Endodermal cell (in vitro differentiated cells): ENCODE measurements around the gene CLBA1. TPM values are rescaled to one million over a fixed set of nuclear protein-coding genes. Genes with fewer than 3 reads are reported as not detected.

Experiments used
- DNase-seq: peaks from one replicate; pipeline ENCODE4 v3.0.0-alpha.2; 2017
- H3K27ac ChIP-seq: 2 replicates; pipeline ENCODE4 v1.5.1; 2013; ENCODE audit warnings: mild to moderate bottlenecking, low read depth, low read length, moderate library complexity
- H3K27me3 ChIP-seq: 2 replicates; pipeline ENCODE4 v1.6.1; 2013; ENCODE audit warnings: mild to moderate bottlenecking, low read length, moderate library complexity; ENCODE audit not compliant: insufficient read depth, control insufficient read depth, poor library complexity, severe bottlenecking
- H3K36me3 ChIP-seq: 2 replicates; pipeline ENCODE4 v1.7.0; 2013; ENCODE audit warnings: mild to moderate bottlenecking, low read length, moderate library complexity; ENCODE audit not compliant: control insufficient read depth, insufficient read depth
- H3K4me1 ChIP-seq: one replicate; pipeline ENCODE4 v1.7.0; 2013; ENCODE audit warnings: low read length; ENCODE audit not compliant: control insufficient read depth, insufficient read depth
- H3K4me3 ChIP-seq: 2 replicates; pipeline ENCODE4 v1.5.1; 2013; ENCODE audit warnings: mild to moderate bottlenecking, low read length, moderate library complexity
- H3K9ac ChIP-seq: 2 replicates; pipeline ENCODE4 v1.6.1; 2013; ENCODE audit warnings: mild to moderate bottlenecking, low read length, moderate library complexity; ENCODE audit not compliant: poor library complexity, severe bottlenecking; ENCODE audit errors: extremely low read depth
- H3K9me3 ChIP-seq: 2 replicates; pipeline ENCODE4 v1.6.1; 2013; ENCODE audit warnings: mild to moderate bottlenecking, low read length, moderate library complexity; ENCODE audit not compliant: control insufficient read depth
- H3K27ac Mint-ChIP-seq: 2 replicates; pipeline ENCODE4 v1.8.0; 2020; ENCODE audit warnings: mixed read lengths
- H3K27me3 Mint-ChIP-seq: 2 replicates; pipeline ENCODE4 v1.8.0; 2021; ENCODE audit warnings: mild to moderate bottlenecking, mixed read lengths; ENCODE audit not compliant: insufficient read depth
- H3K36me3 Mint-ChIP-seq: 2 replicates; pipeline ENCODE4 v1.8.0; 2020; ENCODE audit warnings: low read depth, mixed read lengths
- H3K4me1 Mint-ChIP-seq: 2 replicates; pipeline ENCODE4 v1.8.0; 2020; ENCODE audit warnings: mixed read lengths
- H3K4me3 Mint-ChIP-seq: 2 replicates; pipeline ENCODE4 v1.8.0; 2020; ENCODE audit warnings: mild to moderate bottlenecking, moderate library complexity, mixed read lengths
- H3K9me3 Mint-ChIP-seq: 2 replicates; pipeline ENCODE4 v1.8.0; 2020; ENCODE audit warnings: mild to moderate bottlenecking, mixed read lengths
- CTCF ChIP-seq: fragments of 200-600 bp; sonication (generic); conservative IDR thresholded peaks from 2 replicates; pipeline ENCODE4 v1.5.0; 2021; ENCODE audit warnings: antibody characterized with exemption, mild to moderate bottlenecking
- WGBS, 2 experiments: methylation state at CpG; one replicate each; pipeline versions ENCODE4 v1.1.5 to v1.1.7; 2013; ENCODE audit warnings: missing lambda C conversion rate in 2 of 2, mixed read lengths in 1 of 2; ENCODE audit not compliant: insufficient coverage in 1 of 2, insufficient read length in 1 of 2; 5-methylcytosine and 5-hydroxymethylcytosine counted together
- total RNA-seq, 2 donors: library from RNA; stranded (reverse); fragmentation: NEBNext Ultra II Directional in 1 of 2; extraction: Animal tissue kit (Norgen Biotek cat#: 25700) in 1 of 2; gene quantifications; 2 replicates in 1 of 2; 3 replicates in 1 of 2; pipeline ENCODE4 v1.2.1, GENCODE V29; 2021

CLBA1 gene
- total RNA-seq, 2 donors from 2014 or later, result 11.2 to 12.5 TPM

DNA sequence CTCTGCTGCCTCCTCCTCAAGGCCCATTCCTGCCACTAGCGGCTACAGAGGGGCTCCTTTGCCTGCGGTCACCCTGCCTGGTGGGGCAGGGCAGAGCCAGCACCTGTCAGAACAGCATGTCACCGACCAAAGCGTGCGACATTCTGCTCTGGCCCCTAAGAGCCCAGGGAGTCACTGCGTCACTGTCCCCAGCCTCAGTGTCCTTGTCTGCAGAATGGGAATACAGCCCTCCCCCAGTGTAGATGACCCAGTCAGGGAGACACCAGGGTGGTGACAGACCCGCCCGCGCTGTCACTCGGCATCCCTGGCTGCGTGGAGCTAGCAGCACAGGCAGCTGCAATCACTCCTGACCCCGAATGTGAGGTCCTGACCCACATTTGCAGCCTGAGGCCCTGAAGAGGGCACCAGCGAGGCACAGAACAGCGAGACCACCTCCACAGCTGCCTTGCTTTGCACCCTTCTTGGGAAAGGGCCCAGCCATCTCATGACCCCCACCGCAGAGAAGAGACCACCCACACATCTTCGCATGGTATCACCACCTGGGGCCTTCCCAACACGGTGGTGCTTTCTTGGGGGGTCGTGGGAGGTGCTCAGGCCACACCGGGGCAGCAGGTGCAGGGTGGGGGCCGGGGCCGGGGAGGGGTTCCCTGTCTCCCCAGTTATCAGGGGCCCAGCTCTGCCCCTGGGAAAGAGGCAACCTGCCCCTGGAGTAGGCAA is 9.9 kb upstream of the CLBA1 start:
- 62 to 70% methylated on average over 12 to 21 of the region's 21 CpGs for WGBS, 2 experiments
- H3K4me1 Mint-ChIP-seq, result peaks cover 3% of the 10 kb centered on the region
- no peaks in the 10 kb centered on the region for H3K36me3 Mint-ChIP-seq
- H3K9me3 Mint-ChIP-seq, result no peaks in the 10 kb centered on the region
- no peak overlapping the region for H3K27ac Mint-ChIP-seq
- no peak overlapping the region for H3K4me3 Mint-ChIP-seq
- no peaks in the 10 kb centered on the region for H3K9me3 ChIP-seq
- H3K4me1 ChIP-seq, result no peaks in the 10 kb centered on the region
- no peak overlapping the region for H3K9ac ChIP-seq
- no peak overlapping the region for H3K4me3 ChIP-seq
- peaks cover 36% of the 10 kb centered on the region for H3K27me3 ChIP-seq
- H3K27ac ChIP-seq, result no peak overlapping the region
- peaks cover 44% of the 10 kb centered on the region for H3K27me3 Mint-ChIP-seq
- H3K36me3 ChIP-seq, result no peaks in the 10 kb centered on the region
- peak; percentile 81 for DNase-seq
- TF ChIP-seq CTCF, result no peak

GRCh38 chr14:104976198-104977007 is 9.2 kb upstream of the CLBA1 start:
- Histone ChIP-seq H3K9me3 (no peaks in the 10 kb centered on the region), H3K36me3 (no peaks in the 10 kb centered on the region), H3K27ac (no peak overlapping the region), H3K9ac (no peak overlapping the region), H3K27me3 (peaks cover 36% of the 10 kb centered on the region), H3K4me1 (no peaks in the 10 kb centered on the region), H3K4me3 (no peak overlapping the region)
- Mint-ChIP-seq H3K27me3 (peaks cover 51% of the 10 kb centered on the region), H3K9me3 (no peaks in the 10 kb centered on the region), H3K27ac (no peak overlapping the region), H3K4me3 (no peak overlapping the region), H3K36me3 (no peaks in the 10 kb centered on the region), H3K4me1 (peaks cover 3% of the 10 kb centered on the region)
- peak; percentile 92 for DNase-seq
- WGBS, 2 experiments, result 61 to 65% methylated on average over 20 to 21 of the region's 21 CpGs
- peak; percentile 96 for TF ChIP-seq CTCF

DNA sequence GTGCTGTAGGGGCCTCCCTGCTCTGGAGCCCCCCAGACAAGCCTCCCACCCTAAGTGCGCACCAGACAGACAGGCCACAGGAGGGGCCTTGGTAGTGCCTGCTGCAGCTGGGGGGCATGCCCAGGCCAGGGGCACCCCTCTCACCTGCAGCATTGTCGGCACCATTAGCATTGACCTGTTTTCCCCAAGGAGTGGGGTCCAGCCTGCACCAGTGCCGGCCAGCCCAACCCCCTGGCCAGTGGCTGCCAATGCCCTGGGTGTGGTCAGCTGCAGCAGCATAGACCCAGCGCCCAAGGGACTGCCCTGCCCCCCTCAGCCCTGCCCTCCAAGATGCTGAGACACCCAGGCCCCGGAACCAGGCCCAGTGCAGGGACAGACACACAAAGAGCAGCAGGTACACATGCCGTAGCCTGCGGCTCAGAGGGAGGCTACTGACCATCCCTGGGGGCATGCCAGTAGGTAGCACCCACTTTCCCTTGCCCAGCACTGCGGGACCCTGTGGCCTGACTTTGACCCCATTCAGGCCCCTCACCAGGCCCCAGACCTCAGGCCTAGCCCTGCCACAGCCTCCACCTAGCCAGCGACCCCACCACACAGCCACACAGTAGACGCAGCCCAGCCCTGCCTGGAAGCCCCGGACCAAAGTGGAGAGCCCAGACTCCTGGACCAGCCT is 8.4 kb upstream of the CLBA1 start:
- H3K27ac ChIP-seq, result no peak overlapping the region
- H3K4me3 ChIP-seq, result peak overlapping the region; percentile 77
- DNase-seq, result no peak
- WGBS, 2 experiments, result 73 to 94% methylated on average over 2 to 11 of the region's 11 CpGs
- no peak overlapping the region for H3K9ac ChIP-seq
- Mint-ChIP-seq H3K27me3 (peaks cover 55% of the 10 kb centered on the region), H3K36me3 (no peaks in the 10 kb centered on the region), H3K4me1 (peaks cover 3% of the 10 kb centered on the region), H3K9me3 (no peaks in the 10 kb centered on the region), H3K27ac (no peak overlapping the region), H3K4me3 (peak overlapping the region; percentile 68)
- H3K27me3 ChIP-seq, result peaks cover 36% of the 10 kb centered on the region
- no peaks in the 10 kb centered on the region for H3K9me3 ChIP-seq
- no peaks in the 10 kb centered on the region for H3K36me3 ChIP-seq
- no peaks in the 10 kb centered on the region for H3K4me1 ChIP-seq
- no peak for TF ChIP-seq CTCF
